HG03280 (cell line): ENCODE results near the gene TADA2A.
"Not testable (repeated sequence)": the region's sequence is repeated elsewhere in the genome, so short reads cannot be mapped to it uniquely, and the experiment has no call there.

Source experiments
- ATAC-seq: cut with Tn5 transposase; IDR thresholded peaks from one replicate; pipeline ENCODE4 v1.9.1; 2021; ENCODE audit warnings: mild to moderate bottlenecking, moderate library complexity; ENCODE audit not compliant: unreplicated experiment

TADA2A gene

GRCh38 chr17:37490638-37491614 is 84.2 kb downstream of the TADA2A start:
- no peak for ATAC-seq

- no peak for ATAC-seq
Observed at GRCh38 chr17:37492167-37492566, 85.5 kb downstream of the TADA2A start.

GRCh38 chr17:37493249-37494027 is 86.8 kb downstream of the TADA2A start:
- no peak for ATAC-seq

DNA sequence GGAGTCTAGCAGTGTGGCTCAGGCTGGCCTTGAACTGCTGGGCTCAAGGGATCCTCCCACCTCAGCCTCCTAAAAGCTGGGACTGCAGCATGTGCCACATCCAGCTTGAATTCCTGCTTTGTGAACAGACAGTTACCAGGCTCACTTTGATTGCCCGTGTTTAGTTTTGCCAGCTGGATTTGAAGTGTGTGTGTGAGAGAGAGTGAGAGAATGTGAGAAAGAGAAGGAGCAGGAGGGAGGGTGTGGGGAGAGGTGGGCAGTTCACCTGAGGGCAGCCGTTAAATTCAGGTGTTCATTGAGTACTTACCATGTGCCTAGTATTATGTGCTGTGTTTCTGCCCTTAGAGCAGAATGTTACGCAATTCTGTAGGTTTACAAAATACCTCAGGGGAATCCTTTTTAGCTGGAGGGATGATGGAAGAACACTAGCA is 87.7 kb downstream of the TADA2A start:
- no peak for ATAC-seq

- no peak for ATAC-seq
Observed at GRCh38 chr17:37494971-37495370, 88.3 kb downstream of the TADA2A start.

DNA sequence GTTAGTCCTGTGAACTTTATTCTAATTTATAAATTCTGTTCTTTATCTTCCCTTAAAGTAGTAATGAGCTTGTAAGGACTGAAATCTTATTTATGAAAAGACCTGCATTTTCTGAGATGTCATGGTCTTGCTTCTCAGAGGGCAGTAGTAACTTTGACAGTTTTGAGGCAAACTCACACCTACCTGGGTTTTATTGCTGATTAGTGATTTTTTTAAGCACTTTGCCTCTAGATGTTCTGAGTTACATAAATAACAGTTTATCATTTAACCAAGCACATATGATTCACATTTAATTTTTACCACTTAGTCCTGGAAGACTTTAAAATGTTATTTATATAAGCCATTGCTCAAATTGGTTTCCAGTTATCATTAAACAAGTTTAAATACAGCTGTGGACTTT is 93.7 kb downstream of the TADA2A start:
- no peak for ATAC-seq

DNA sequence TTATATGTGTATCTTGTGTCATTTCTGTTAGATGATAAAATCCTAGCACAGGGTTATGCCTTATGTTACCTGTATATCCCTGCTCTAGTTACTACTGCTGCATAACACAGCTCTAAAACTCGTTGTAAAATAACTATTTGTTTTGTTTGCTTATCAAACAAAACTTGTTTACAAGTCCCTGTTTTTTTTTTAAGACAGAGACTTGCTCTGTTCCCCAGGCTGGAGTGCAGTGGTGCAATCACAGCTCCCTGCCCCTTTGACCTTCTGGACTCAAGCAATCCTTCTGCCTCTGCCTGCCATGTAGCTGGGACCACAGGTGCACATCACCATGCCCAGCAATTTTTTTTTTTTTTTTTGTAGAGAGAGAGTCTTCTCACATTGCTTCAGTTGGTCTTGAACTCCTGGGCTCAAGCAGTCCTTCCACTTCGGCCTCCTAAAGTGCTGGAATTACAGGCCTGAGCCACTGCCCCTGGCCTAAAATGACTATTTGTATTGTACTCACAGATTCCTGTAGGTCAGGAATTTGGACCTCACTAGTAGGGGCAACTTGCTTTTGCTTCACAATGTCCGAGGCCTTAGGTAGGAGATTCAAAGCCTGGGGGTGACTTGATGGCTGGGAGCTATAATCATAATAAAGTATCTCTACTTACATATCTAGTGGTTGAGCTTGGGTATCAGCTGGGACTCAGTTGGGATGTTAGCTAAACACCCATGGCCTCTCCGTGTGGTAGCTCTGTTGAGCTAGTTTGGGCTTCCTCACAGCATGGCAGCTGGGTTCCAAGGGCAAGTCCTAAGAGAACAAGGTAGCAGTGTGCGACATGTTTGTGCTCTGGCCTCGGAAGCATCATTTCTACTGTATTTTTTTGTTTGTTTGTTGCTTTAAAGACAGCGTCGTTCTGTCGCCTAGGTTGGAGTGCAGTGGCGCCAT is 95.6 kb downstream of the TADA2A start:
- ATAC-seq, result no peak

DNA sequence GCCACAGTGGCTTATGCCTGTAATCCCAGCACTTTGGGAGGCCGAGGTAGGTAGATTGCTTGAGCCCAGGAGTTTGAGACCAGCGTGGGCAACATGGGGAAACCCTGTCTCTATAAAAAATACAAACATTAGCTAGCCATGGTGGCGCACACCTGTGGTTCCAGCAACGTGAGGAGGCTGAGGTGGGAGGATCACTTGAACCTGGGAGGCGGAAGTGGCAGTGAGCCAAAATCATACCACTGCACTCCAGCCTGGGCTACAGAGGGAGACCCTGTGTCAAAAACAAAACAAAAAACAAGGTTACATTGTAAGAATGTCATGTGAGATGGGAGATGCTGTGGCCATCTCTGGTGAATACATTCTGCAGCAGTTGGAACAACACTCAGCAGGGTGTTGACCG is 96.5 kb downstream of the TADA2A start:
- ATAC-seq, result no peak

DNA sequence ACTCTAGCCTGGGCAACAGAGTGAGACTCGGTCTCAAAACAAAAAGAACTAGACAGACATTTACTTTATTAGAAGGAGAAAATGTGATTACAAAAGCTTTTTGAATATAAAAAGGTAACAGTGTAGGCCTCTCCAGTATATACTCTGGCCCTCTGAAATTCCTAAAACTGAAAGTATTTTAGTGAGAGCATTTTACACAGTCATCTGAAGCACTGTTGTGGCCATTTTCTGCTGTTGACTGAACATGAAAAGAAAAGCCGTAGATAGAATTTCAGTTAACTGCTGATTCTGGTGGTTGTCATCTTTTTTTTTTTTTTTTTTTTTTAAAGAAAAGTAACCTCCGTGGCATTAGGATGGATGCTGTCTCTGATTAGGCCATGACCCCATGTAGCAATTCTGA is 98.6 kb downstream of the TADA2A start:
- no peak for ATAC-seq

DNA sequence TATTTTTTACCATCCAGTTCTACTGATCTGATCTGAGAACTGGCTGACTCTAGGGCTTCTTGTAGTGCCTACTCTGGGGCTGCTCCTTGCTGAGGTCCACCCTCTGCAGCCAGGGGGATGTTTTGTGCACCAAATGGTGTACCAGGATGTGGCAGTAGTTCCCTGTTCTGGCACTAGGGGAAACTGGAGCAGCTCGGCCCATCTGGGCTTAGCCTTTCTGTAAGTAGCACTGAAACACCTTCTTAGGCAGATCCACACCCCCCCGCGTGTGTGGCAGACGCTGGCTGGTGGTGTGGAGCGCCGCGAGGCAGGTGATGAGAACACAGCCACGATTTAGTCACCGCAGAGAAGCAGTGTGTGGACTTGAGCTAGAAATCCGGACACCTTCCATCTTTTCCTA is 100.0 kb downstream of the TADA2A start:
- no peak for ATAC-seq

DNA sequence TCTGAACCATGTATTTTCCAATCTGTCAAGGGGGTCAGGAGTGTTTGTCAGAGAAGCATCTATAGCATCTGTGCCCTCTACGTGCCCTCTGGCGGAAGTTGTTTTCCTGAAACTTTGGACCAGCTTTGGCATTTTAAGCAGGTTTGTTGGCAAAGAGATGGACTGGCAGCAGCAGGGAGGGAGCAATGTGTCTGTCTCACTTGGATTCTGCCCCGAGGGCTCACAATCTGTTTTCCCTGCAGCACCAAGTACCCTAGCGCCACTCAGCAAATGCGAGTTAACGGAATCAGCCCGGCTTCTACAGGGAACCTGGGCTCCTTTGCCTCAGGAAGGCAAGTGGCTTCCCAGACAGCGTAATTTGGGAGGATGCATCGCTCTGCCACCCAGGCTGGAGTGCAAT is 100.4 kb downstream of the TADA2A start:
- ATAC-seq, result no peak

DNA sequence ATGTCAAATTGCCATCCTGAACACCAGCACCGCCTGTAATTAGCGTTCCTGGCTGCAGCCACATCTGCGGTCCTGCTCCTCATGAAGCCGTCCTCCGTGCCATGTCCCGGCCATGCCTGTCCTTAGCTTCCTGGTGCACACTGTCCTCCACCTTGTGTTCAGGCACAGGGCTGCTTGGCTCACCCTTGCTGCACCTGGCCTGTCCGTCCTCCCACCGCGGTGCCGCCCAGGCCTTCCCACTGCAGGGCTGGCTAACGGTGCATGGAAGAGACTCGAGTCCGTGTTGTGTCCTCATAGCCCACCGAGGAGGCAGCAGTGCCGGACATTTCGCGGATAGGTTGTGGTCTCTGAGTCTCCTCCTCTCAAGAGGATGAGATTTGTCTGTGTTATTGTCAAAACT is 103.4 kb downstream of the TADA2A start:
- no peak for ATAC-seq

- ATAC-seq, result not testable (repeated sequence)
Observed at GRCh38 chr17:37511642-37512041, 105.0 kb downstream of the TADA2A start.

DNA sequence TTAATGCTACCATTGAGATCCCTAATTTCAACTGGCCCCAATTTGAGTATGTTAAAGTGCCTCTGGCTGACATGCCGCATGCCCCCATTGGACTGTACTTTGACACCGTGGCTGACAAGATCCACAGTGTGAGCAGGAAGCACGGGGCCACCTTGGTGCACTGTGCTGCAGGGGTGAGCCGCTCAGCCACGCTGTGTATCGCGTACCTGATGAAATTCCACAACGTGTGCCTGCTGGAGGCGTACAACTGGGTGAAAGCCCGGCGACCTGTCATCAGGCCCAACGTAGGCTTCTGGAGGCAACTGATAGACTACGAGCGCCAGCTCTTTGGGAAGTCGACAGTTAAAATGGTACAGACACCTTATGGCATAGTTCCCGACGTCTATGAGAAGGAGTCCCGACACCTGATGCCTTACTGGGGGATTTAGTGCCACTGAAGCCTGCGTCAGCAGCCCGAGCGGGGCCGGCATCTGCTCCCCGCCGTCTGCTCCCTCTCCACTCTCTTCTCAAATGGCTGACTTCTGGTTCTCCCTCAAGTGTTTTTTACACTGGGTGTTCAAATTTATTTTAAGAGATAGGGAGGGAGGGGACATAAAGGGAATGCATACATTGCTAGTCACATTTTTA is 105.9 kb downstream of the TADA2A start:
- no peak for ATAC-seq

GRCh38 chr17:37513711-37514110 is 107.0 kb downstream of the TADA2A start:
- no peak for ATAC-seq

DNA sequence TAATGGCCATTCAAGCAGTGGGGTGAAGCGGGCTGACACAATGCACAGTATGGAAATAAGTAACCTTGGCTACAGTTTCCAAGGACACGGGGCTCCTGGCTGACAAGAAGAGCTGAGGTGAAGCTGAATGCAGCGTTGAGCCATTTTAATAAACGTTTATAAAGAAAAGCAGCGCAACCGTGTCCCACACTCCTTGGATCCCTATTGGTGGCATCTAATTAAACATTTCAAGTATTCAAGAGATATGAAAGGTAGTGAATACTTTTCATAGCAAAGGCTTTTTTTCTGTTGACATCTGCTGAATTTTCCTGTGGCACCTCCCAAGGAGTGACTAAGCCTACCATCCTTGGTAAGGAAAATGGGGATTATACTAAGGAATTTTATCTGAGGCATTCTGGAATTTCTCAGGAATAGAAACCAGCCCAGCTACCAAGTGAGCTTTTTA is 109.5 kb downstream of the TADA2A start:
- ATAC-seq, result no peak

DNA sequence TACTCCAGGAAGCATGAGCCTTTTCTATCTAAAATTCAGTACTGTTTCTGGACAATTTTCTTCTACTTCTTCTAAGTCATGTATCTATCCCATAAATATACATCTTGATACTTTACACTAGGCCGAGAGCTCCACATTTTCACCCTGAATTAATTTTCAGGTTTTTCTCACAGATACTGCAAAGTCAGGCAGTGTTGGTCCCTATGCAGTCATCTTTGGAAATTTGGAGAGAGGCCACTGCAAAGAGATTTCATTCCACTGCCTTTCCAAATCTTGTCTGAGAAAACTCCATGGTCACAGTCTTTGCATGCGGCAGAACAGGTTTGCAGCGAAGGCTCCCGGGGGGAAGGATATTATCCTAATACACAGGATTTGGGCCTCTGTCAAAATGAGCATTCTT is 111.2 kb downstream of the TADA2A start:
- ATAC-seq, result no peak

DNA sequence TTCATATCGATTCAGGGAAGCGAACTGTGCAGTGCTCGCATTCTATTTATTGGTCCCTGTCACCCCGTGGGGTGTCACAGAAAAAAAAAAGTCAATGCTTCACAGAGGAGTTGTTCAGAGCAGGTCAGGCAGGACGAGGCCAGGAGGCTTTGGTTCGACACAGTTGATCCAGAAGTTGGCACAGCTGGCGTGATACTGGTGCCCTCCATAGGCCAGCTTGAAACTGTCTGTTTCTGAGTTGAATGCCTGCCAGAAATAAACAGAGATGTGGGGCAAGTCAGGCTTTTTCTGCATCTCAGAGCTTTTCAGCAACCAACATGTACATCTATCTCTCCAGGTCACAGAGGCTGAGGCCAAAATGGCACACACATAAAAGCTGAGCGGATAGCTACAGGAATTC is 112.1 kb downstream of the TADA2A start:
- no peak for ATAC-seq

DNA sequence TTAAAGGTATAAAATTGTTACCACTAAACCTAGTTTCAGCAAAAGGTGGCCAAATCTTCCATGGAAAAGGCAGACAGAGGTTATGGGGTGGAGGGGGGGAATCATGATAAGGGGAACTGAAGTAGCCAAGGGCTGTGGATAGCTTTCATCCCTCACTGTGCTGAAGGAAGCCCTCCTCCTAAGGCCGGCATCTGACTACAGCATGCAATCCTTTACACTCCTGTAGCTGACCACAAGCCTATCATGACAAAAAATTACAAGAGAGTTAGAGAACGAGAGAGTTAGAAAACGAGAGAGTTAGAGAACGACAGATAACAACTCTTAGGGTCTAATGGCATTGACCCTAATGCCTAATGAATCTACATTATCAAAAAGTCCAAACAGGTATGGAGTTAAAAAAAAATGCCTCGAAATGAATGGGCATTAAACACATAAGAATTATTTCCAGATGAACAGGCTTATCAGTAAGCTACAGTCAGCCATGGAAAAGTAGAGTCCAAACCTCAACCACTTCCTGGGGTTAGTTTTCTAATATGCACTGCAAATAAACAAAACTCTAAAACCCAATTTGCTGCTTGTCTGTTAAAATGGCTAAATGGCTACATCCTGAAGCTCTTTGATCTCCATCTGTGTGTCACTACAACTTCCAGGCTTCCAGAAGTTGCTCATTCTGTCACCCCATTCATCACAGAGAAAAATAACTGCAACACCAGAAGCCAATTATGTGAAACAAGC is 112.7 kb downstream of the TADA2A start:
- no peak for ATAC-seq

- ATAC-seq, result no peak
Observed at GRCh38 chr17:37520174-37520573, 113.5 kb downstream of the TADA2A start.
